ENCODE results near the gene RHEBL1. TPM values are rescaled to one million over a fixed set of nuclear protein-coding genes. Genes with fewer than 3 reads are reported as not detected.

Gene RHEBL1
- total RNA-seq, 2 experiments from 2014 or later = 5.1 to 6.0 TPM

DNA sequence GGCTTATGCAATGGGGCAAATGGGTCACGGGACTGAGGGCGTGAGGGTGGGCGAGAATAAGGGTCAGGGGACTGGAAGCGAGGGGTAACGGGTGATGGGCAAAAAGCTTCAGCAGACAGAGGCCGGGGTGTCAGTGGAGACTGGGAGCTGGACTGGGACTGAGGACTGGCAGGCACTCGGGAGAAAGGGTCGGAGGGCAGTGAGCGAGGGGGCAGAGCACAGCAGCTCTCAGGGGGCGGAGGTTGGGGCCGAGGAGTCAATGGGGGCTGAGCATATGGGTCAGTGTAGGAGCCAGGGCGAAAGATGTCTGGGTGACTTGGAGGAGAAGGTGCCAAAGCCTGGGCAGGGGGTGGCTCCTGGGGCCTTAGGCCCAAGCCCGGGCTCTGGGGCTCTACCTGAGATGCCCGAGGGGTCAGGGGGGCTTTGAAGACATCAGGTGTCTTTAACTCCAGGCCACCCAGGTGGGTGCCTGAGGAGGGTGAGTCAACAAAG, 29.4 kb downstream of the RHEBL1 start:
- no peak overlapping the region for H3K4me3 ChIP-seq (ENCODE audit: low read length)
- no peak overlapping the region for H3K27ac Mint-ChIP-seq
- CTCF ChIA-PET = interaction anchor here (0.9 kb wide), 1 partner anchor 24 kb away, joined by 3 read pairs; no protein-coding TSS in a partner anchor
- H3K27ac ChIP-seq (ENCODE audit: low read depth in 1 of 2, low read length in 2 of 2) = no peak overlapping the region
- DNase-seq (no peak), ATAC-seq (ENCODE audit: poor library complexity) (no peak)
- no peaks in the 10 kb centered on the region for H3K9me3 ChIP-seq (ENCODE audit: control insufficient read depth in 1 of 2, insufficient read depth in 1 of 2, low read length in 2 of 2)
- H3K4me1 ChIP-seq (ENCODE audit: insufficient read depth, low read length) = peaks cover 11% of the 10 kb centered on the region
- no peak overlapping the region for H3K4me3 Mint-ChIP-seq
- intact Hi-C loops (cut with DNase I, micrococcal nuclease) = no loop called here
- TF ChIP-seq CTCF (IDR thresholded peaks at IDR 0.05) = no peak
- H3K4me1 Mint-ChIP-seq (ENCODE audit: low read depth) = peaks cover 6% of the 10 kb centered on the region
- no peaks in the 10 kb centered on the region for H3K27me3 ChIP-seq (ENCODE audit: control insufficient read depth in 1 of 2, insufficient read depth in 2 of 2, low read length in 2 of 2)
- H3K9me3 Mint-ChIP-seq = no peaks in the 10 kb centered on the region
- H3K27me3 Mint-ChIP-seq = no peaks in the 10 kb centered on the region
- POLR2A ChIA-PET = no interaction called here
- peaks cover 88% of the 10 kb centered on the region for H3K36me3 ChIP-seq (ENCODE audit: insufficient read depth, low read length)
- peaks cover 92% of the 10 kb centered on the region for H3K36me3 Mint-ChIP-seq (ENCODE audit: low read depth)

DNA sequence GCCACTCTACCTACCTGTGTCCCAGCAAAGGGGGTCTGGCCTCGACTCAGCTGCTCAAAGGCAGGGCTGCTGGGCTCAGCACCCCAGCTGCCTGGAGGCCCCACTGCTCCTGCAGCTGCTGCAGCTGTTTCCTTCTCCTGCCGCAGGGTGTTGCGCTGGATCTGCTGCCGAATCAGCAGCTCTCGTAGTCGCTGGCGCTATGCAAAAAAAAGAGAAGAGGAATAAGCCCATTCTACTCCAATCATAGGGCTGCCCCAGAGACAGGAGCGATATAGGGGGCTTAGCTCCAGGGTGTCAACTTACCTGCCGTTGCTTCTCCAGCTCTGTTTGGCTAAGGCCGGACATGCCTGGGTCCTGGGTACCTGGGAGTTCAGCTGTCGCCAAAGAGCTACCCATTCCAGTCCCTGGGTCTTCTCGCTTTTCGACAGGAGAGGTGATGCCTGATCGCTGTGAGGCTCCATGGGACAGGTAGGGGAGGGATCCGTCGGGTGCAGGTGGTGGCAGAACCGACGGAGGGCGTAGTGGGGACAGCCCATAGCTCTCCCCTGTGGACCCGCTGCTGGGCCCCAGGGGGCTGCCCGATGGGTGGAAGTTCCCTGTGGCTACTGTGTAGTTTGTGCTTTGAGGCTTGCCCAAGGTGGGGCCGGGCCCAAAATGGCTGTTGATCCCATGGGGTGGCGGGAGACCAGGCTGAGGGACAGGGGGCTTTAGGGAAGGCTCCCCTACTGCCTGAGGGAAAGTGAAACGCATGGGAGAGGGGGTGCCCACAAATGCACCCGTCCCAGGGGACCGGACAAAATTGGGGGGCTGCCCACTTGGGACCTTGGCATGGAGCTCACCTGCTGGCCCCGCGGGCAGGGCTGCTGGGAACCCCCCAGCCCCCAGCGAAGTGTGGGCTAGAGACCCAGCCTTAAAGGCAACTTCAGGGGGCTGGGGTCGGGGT, 30.1 kb downstream of the RHEBL1 start:
- Mint-ChIP-seq H3K27me3 (no peaks in the 10 kb centered on the region), H3K4me3 (no peak overlapping the region), H3K27ac (no peak overlapping the region), H3K9me3 (no peaks in the 10 kb centered on the region), H3K36me3 (ENCODE audit: low read depth) (peaks cover 91% of the 10 kb centered on the region), H3K4me1 (ENCODE audit: low read depth) (peaks cover 6% of the 10 kb centered on the region)
- ChIA-PET POLR2A (no interaction called here), CTCF (interaction anchor here (0.9 kb wide), 1 partner anchor 25 kb away, joined by 3 read pairs; no protein-coding TSS in a partner anchor)
- ATAC-seq (ENCODE audit: poor library complexity) (no peak), DNase-seq (no peak)
- H3K36me3 ChIP-seq (ENCODE audit: insufficient read depth, low read length) = peaks cover 88% of the 10 kb centered on the region
- peaks cover 11% of the 10 kb centered on the region for H3K4me1 ChIP-seq (ENCODE audit: insufficient read depth, low read length)
- intact Hi-C loops (cut with DNase I, micrococcal nuclease) = no loop called here
- no peaks in the 10 kb centered on the region for H3K9me3 ChIP-seq (ENCODE audit: control insufficient read depth in 1 of 2, insufficient read depth in 1 of 2, low read length in 2 of 2)
- no peaks in the 10 kb centered on the region for H3K27me3 ChIP-seq (ENCODE audit: control insufficient read depth in 1 of 2, insufficient read depth in 2 of 2, low read length in 2 of 2)
- TF ChIP-seq CTCF (IDR thresholded peaks at IDR 0.05) = no peak
- no peak overlapping the region for H3K27ac ChIP-seq (ENCODE audit: low read depth in 1 of 2, low read length in 2 of 2)
- H3K4me3 ChIP-seq (ENCODE audit: low read length) = no peak overlapping the region

- Mint-ChIP-seq H3K9me3 (no peaks in the 10 kb centered on the region), H3K4me1 (ENCODE audit: low read depth) (no peaks in the 10 kb centered on the region), H3K36me3 (ENCODE audit: low read depth) (peaks cover 89% of the 10 kb centered on the region), H3K27ac (peak overlapping the region; percentile 10), H3K4me3 (no peak overlapping the region), H3K27me3 (no peaks in the 10 kb centered on the region)
- peaks cover 87% of the 10 kb centered on the region for H3K36me3 ChIP-seq (ENCODE audit: insufficient read depth, low read length)
- peaks cover 3% of the 10 kb centered on the region for H3K4me1 ChIP-seq (ENCODE audit: insufficient read depth, low read length)
- H3K4me3 ChIP-seq (ENCODE audit: low read length) = no peak overlapping the region
- no peak for TF ChIP-seq CTCF (IDR thresholded peaks at IDR 0.05)
- DNase-seq (no peak), ATAC-seq (ENCODE audit: poor library complexity) (no peak)
- H3K27me3 ChIP-seq (ENCODE audit: control insufficient read depth in 1 of 2, insufficient read depth in 2 of 2, low read length in 2 of 2) = no peaks in the 10 kb centered on the region
- ChIA-PET POLR2A (no interaction called here), CTCF (interaction anchor here (1.0 to 1.3 kb wide), 2 partner anchors 18 to 41 kb away, joined by 3 to 5 read pairs; no protein-coding TSS in a partner anchor)
- intact Hi-C loops (cut with DNase I, micrococcal nuclease) = no loop called here
- H3K9me3 ChIP-seq (ENCODE audit: control insufficient read depth in 1 of 2, insufficient read depth in 1 of 2, low read length in 2 of 2) = no peaks in the 10 kb centered on the region
- no peak overlapping the region for H3K27ac ChIP-seq (ENCODE audit: low read depth in 1 of 2, low read length in 2 of 2)
These were observed 31.4 kb downstream of the RHEBL1 start for GRCh38 chr12:49038291-49038955.
